Suprapubic skin (tissue), 3 donors: ENCODE results near the gene MFAP2.

Experiments used
- POLR2AphosphoS5 ChIP-seq, 3 donors: sonication (generic); formaldehyde crosslinking; IDR thresholded peaks; one replicate each; pipeline ENCODE4 v1.6.1; 2017; ENCODE audit warnings: antibody characterized with exemption in 3 of 3
- TF ChIP-seq, protein P1 (sequence below), 2 donors: fragments of 200-600 bp in 1 of 2; fragments of 450-650 bp in 1 of 2; sonication (generic) in 1 of 2; IDR thresholded peaks; one replicate each; pipeline ENCODE4 v1.5.1; 2016 to 2019; ENCODE audit warnings: antibody characterized with exemption in 2 of 2, mild to moderate bottlenecking in 1 of 2, moderate library complexity in 1 of 2

DNA sequence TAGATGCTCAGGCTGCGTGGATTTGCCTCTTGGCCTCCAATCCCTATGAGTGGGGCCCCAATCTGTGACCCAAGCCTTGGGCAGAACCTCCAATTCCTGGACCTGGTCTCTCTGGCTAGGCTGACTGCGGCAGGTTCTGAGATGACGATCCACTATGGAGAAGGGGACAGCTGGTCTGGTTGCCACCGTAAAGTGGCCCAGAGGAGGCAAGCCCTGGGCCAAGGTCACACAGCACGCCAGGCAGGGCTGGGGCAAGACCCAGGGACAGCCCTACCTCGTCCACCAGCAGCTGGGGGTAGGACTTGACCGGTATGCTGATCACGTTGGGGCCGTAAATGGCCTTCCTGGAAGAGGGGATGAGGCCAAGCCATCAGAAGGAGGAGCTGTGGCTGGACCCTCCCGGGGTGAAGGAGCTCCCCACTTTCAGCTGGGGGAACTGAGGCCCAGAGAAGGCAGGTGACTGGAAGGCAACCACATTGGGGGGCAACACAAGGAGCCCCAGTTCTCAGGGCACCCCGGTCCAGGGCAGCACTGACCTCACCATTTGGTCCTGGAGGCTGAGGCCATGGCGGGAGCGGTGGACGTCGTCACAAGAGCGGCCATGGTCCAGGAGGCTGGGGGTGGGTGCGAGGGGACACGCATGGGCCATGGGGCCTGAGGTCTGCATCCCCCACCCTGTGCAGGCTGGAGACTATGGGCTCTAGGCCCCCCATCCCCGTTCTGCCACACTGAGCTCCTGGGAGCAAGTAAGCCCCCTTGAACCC is 21.5 kb upstream of the MFAP2 start:
- TF ChIP-seq, protein P1, sequence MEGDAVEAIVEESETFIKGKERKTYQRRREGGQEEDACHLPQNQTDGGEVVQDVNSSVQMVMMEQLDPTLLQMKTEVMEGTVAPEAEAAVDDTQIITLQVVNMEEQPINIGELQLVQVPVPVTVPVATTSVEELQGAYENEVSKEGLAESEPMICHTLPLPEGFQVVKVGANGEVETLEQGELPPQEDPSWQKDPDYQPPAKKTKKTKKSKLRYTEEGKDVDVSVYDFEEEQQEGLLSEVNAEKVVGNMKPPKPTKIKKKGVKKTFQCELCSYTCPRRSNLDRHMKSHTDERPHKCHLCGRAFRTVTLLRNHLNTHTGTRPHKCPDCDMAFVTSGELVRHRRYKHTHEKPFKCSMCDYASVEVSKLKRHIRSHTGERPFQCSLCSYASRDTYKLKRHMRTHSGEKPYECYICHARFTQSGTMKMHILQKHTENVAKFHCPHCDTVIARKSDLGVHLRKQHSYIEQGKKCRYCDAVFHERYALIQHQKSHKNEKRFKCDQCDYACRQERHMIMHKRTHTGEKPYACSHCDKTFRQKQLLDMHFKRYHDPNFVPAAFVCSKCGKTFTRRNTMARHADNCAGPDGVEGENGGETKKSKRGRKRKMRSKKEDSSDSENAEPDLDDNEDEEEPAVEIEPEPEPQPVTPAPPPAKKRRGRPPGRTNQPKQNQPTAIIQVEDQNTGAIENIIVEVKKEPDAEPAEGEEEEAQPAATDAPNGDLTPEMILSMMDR (IDR thresholded peaks at IDR 0.05), result no peak
- no peak for TF ChIP-seq POLR2AphosphoS5 (IDR thresholded peaks at IDR 0.05)
